Fibroblast of pulmonary artery (primary cell): ENCODE results near the gene PPP1R2B.

ENCODE experiments used
- DNase-seq: peaks from one replicate; pipeline ENCODE4 v3.0.0-alpha.2; 2010; ENCODE audit warnings: low read depth
- H3K4me3 ChIP-seq: replicated peaks from 2 replicates; pipeline ENCODE4 v1.5.1; 2011; ENCODE audit warnings: low read depth, mild to moderate bottlenecking, control low read depth, low read length, moderate library complexity
- TF ChIP-seq, protein P1 (sequence below): IDR thresholded peaks from 2 replicates; pipeline ENCODE4 v1.5.1; 2011; ENCODE audit warnings: mild to moderate bottlenecking, control low read depth, low read length, inconsistent platforms; ENCODE audit errors: missing control alignments

PPP1R2B gene

DNA sequence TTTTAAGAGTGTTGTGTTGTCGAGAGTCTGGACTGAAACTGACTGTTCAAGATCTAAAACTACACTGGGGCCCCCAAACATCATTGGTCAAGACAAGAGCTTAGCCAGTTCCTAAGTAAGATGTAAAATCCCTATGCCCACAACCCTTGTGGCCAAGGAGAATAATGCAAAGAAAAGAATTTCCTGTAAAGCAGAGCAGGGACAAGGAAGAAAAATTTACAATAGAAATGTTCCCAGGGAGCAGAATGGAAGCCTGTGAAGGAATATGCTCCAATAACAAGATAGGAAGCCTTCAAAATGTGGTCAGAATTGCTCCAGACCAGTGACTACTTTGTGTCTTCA, 20.4 kb downstream of the PPP1R2B start:
- no peak for DNase-seq
- no peak overlapping the region for H3K4me3 ChIP-seq
- TF ChIP-seq, protein P1, sequence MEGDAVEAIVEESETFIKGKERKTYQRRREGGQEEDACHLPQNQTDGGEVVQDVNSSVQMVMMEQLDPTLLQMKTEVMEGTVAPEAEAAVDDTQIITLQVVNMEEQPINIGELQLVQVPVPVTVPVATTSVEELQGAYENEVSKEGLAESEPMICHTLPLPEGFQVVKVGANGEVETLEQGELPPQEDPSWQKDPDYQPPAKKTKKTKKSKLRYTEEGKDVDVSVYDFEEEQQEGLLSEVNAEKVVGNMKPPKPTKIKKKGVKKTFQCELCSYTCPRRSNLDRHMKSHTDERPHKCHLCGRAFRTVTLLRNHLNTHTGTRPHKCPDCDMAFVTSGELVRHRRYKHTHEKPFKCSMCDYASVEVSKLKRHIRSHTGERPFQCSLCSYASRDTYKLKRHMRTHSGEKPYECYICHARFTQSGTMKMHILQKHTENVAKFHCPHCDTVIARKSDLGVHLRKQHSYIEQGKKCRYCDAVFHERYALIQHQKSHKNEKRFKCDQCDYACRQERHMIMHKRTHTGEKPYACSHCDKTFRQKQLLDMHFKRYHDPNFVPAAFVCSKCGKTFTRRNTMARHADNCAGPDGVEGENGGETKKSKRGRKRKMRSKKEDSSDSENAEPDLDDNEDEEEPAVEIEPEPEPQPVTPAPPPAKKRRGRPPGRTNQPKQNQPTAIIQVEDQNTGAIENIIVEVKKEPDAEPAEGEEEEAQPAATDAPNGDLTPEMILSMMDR, result no peak

DNA sequence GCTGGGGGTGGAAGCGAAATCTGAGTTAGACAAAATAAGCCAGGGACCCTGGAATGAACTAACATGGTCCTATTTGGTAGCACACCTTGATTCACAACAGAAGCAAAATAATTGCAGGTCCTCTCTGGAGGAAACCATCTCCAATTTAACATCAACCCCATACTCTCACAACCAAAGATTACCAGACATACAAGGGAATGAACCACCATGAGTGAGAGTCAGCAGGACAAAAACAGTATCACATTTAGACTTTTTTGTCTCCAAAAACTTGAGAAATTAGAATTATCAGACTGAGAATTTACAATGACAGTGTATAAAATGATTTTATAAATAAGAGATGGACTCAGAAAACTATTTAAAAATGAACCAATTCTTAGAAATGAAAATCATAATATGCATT, 21.1 kb downstream of the PPP1R2B start:
- TF ChIP-seq, protein P1, result no peak
- no peak for DNase-seq
- no peak overlapping the region for H3K4me3 ChIP-seq

DNA sequence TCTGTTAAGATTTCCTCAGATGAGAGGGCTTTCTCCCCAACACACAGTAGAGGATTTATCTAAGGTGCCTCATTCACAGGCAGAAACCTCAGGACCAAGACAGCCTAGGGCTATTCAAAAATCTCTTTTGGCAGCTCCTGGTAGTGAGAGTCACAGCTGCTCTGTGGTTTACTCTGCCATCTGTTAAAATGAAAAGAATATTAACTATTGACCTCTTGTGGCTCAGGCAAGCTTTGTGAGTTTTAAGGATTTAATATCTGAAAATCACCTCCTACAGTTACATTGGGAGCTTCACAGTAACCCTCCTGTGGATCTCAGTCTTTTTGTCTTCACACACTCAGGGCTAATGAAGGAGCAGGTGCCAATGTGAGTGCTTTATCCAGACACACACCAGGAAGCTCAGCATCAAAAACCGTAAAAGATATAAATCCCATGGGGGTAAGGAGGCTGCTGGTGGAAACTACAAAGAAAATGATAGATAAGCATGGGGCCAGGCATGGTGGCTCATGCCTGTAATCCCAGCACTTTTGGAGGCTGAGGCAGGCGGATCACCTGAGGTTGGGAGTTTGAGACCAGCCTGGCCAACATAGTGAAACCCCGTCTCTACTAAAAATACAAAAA, 29.7 kb downstream of the PPP1R2B start:
- TF ChIP-seq, protein P1, result no peak
- no peak for DNase-seq
- no peak overlapping the region for H3K4me3 ChIP-seq

DNA sequence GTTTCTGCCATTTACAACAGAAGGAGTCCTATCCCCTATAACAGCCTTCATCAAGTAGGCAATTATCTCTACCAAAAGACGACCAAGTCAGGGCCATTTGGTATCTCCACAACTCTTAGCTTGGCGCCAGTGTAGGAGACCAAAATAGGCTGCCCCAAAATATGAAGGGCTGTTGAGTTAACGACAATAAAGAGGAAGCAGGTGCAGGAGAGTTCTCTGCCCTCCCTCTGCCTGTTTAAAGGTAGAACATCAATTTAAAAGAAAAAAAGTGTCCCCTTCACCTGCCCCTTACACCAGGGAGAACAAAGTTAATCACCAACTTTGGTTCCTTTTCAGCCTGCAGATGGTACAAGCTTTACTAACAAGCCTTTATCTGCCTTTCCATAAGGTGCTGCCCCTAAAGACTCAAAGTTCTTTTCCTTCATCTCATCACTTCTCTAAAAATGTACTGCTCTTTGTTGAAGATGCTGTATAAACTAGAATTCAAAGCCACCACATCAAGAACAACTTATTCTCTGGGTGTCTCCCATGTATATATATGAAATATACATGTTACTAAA, 33.3 kb downstream of the PPP1R2B start:
- no peak overlapping the region for H3K4me3 ChIP-seq
- TF ChIP-seq, protein P1, result no peak
- no peak for DNase-seq

DNA sequence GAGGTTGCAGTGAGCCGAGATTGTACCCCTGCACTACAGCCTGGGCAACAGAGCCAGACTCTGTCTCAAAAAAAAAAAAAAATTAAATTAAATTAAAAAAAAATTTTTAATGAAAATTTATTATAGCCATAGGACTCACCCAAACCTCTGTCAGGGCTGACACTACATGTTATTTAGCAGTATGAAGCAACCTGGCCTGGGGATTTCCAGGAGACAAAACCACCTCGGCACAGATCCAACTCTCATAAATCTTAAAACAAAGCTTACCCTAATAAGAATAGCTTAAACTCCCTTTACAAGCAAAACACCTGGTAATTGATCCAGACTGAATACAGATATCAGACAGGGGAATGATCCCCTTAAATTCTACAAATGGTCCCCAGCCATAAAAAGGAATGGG, 38.4 kb downstream of the PPP1R2B start:
- H3K4me3 ChIP-seq, result no peak overlapping the region
- no peak for DNase-seq
- TF ChIP-seq, protein P1, result no peak

DNA sequence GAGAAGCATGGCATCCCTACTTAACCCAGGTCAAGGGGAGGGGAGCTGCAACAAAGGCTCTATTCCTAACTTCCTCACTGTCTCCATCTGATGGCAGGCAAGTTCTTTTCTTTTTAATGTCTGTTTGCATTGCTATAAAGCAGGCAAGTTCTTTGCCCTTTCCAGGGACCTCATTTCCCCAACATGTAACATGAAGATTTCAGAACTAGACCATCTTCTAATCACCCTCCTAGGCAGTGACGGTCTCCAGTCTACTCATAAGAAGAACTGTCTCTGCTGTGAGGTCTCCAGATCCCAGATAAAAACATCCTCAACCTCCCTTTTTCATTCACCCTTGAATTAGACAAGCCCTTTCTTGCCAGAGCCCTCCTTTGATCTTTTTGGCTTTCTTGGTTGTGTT, 42.1 kb downstream of the PPP1R2B start:
- DNase-seq, result no peak
- H3K4me3 ChIP-seq, result no peak overlapping the region
- TF ChIP-seq, protein P1, result no peak

DNA sequence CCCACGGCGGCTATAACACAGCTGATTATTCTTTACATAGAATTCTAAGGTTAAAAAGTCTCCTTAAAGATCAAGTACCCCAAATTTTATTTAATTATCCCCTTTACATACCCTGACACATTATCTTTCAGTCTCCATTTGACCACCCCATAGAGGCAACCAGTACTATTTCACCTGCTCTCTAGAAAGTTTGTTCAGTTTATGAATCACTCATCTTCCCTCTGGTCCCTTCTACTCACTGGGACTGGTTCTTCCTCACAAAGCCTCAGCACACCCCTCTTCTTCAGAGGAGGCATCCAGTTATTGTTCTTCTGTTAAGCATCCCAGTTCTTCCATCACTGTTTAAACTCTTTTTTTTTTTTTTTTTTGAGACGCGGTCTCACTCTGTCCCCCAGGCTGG, 42.8 kb downstream of the PPP1R2B start:
- no peak for DNase-seq
- no peak overlapping the region for H3K4me3 ChIP-seq
- TF ChIP-seq, protein P1, result no peak
